DMS53 (cell line): ENCODE measurements around the gene ALK.

Experiments
- DNase-seq: peaks from one replicate; lab custom pipeline; 2025; lab: John Stamatoyannopoulos, UW

ALK gene

DNA sequence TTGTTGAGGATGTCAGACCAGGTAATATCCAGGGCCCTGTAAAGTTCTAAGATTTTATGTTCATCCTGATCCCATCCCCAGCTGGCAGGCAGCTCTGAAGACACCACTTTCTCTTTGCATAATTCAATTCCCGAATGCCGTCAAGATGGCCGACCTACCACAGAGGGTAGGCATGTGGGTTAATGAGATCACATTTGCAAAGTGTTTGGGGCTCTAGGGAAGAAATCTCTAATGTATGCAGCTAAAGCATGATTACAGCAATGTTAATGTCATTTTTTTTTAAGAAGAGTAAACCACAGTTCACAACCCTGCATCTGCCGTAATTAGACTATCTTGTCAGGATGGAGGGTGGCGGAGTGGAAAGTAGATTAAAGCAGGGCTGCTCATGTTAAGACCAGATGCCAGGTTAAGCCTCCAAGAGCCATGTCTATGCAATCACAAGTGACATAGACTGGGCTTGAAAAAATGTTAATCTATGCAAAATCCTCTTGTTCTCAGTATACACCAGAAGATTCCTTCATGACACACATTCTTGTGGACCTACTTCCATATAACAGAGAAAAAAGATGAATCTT, 131.4 kb downstream of the ALK start:
- DNase-seq, result no peak

DNA sequence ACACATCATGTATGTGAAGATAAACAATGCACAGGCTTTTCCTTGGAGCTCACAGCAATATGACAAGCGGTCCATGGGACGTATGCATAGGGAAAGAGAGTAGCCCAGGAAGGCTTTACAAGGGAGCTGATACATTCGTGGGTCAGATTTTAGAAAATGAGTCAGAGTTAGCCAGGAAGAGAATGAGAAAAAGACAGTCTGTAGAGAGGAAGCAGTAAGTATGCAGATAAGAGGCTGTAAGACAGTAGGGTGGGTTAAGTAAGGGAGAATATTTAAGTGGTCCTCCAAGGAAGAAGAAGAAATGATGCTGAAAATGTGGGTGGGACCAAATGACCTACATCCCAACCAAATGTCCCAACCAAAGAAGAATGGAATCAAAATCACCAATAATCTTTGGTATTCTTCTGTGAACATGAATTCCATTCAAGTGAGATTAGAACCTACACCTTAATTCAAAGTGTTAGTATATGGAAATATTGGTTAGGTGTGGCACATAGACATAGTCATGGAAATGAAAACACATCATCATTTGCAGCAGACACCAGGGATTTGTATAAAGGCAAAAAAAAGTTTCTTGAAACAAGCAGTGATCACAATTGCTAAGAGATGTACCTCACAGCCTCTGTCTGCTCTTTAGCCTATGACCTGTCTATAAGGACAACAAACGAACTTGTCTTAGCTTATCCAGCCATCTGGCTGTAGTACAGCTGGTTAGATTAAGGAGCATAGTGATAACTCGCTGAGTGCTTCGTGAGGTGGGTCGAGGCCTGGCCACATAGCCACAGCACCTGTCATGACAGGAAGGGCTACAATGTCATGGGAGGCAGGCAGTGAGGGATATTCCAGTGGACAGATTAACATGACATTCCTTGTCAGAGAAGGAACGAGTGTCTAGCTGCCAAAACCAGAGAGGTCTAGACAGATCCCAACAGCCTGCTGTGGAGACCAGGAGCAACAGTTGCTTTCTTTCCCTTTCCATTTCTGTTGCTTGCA, 133.6 kb downstream of the ALK start:
- DNase-seq, result no peak

DNA sequence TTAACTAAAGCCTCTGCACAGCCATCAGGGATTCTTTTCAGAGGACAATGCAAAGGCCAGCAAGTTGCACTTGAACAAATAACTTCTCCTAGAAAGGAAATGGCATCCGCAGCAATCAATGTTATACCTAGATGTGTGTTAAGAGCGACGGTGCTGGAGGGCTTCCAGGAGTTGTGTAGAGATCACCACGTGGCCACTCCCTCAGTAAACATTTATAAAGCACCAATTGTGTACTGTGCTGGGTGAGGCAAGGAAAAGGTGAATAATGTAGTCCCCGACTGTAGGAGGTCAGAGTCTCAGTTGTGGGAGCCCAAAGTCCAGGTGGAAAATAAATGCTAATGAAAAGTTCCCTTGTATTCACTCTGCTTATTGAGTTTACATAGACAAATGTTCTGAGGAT, 135.0 kb downstream of the ALK start:
- DNase-seq, result peak; percentile 21

DNA sequence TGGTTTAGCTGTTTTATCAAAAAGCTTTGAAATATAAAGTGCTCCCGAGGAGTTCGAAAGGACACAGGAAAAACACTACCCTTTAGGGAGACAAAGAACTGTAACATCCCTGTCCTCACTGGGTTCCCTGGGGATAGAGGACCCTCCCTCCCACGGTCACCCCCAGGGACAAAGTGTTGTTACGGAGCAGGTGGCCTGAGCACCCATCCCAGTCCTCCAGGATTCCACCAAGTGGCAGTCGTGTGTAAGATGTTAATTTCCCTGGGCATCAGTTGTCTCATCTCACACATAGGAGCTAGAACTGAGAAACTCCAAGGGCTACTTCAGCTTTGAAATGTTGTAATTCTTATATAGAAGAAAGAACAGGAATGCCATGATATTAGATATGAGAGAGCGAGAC, 137.7 kb downstream of the ALK start:
- DNase-seq, result peak; percentile 6

DNA sequence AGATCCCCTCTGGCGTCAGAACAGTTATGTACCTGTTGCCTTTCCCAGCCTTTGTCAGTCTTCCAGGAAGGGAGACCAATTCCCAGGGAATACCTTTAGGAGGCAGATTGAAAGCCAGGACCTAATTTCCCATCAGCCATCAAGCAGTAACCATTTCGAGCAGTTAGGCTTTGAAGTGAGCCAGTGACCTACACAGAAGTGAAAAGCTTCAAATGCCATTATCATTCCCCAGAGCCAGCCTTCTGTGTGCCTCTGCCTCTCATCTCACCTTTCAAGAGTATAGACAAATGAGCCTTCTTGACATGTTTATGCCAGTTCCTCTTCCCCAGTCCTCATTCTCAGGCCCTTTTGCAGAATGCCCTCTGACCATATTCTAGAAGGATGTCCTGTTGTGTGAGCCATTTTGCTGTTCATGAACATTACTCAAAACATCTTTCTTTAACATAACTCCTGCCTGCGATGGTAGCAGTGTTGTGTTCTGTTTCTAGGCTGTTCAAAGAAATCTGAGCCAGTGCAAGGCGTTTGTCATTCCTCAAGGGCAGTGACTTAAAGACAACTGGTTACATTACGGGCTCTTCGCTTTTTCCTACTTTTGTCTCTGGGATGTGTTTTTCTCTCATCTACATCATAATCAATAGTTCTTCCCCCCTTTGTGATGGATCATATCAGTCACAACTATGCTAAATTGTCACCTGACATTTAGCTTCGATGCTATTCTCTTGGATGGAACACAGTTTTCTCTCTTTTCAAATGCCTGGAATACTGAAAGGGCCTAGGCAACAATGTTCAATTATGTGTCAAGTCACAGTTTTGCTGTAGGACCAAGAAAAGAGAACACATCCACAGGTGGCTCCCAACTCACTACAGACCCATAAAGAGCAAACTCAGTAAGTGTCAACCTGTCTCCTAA, 138.6 kb downstream of the ALK start:
- DNase-seq, result no peak

DNA sequence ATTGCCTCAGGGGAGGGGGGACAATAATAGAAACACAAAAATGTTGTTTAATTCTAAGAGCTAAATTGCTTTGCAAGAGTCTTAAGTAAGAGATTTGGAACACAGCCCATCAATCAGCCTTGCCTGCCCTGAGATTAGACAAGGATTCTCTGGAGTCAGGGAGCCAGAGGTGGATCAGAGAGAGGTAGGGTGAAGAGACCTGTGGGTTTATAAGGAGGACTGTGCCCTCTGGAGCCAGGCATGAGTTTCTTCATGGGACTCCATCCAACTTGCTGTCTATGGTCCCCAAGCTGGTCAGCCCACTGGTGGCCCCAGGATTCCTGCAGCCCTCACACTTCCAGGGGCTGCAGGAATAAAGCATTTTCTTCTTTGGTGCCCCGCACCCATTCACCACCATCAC, 139.3 kb downstream of the ALK start:
- DNase-seq, result peak; percentile 3

DNA sequence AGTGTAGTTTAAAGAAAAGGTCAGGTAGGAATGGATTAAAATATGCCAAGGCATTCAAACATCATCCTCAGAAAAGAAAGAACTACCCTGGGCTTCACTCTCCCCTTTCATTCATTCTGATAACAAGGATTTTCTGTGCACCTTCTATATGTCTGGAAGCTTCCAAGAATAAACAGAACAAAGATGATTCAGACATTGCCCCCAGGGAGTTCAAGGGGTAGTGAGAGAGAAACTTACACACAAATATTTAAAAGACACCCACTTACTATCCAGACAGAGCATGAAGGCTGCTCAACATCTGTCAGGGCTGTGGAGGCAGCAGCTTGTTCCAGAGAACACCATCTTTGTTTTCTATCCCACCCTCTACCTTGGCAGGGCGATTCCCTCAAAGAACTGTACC, 140.5 kb downstream of the ALK start:
- no peak for DNase-seq

DNA sequence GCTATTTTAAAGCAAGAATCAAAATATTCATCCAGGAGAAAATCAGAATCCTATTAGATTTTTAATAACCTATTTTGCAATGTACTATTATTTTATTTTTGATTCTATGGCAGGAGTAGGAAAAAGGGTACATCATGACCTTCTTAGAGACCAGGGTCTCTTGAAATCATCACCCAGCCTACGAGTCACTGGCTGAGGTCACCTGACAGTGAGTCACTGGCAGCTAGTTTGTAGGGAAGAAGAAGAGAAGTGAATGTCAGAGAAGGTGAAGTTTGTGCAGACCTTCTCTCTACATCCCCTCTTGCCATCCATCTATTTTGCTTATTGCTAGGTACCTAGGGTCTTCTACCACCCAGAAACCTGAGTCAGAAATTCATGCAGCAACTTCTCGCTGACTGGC, 144.2 kb downstream of the ALK start:
- DNase-seq, result peak; percentile 12

DNA sequence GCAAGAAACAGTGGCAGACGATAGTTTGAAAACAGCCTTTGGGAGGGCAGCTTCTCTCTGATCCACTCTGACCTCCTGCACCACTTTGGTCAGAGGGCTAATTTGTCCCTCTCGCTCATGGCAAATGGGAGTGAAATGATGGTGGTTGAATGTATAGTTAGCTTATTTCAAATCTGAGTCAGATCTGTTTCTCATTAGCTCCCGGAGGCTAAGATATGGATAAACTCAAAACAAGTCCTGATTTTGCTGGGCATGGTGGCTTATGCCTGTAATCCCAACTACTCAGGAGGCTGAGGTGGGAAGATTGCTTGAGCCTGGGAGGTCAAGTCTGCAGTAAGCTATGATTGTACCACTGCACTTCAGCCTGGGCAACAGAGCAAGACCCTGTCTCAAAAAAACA, 145.0 kb downstream of the ALK start:
- DNase-seq, result no peak

DNA sequence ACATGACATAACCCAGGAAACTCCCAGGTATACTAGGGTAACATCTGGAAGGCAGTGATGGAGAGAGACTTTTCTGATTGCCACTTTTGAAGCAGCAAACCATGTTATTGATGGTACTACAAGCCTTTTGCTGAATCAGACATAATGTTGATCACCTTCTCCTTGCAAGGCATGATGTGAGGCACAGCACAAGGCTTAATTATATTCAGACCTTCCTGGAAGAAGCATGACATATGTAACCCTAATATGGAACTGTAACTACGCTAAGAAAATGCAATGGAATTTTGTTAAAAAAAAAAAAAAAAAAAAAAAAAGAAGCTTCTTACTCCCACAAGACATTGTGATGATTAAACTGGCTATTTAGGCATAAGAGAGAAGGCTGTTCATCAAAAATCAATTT, 145.4 kb downstream of the ALK start:
- DNase-seq, result no peak

DNA sequence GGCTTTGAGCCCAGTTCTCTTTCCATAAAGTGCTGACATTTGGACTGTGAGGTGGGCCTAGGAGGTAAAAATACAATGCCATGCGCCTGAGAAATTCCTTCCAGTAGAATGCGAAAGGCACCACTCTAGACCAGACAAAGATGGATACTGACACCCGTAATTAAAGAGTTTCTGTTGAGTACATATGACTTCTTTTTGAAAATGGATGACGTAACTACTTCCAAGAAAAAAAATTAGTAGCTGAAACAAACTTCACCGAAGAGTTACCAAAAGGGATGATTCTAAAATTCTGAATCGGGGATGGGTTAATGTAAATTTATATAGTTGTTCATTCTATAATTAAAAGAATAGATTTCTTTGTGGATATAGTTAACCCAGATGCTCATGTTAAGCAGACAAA, 146.8 kb downstream of the ALK start:
- no peak for DNase-seq

DNA sequence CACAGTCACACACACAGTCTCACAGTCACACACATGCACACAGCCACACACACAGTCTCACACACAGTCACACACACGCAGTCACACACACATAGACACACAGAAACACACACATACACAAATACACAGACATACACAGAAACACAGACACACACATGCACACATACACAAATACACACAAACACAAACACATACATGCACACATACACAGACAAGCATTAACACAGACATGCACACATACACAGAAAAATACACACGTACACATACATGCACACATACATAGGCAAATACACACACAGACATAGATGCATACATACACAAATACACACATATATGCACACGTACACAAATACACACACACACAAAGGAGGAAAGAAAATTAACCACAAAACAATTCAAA, 150.5 kb downstream of the ALK start:
- no peak for DNase-seq

DNA sequence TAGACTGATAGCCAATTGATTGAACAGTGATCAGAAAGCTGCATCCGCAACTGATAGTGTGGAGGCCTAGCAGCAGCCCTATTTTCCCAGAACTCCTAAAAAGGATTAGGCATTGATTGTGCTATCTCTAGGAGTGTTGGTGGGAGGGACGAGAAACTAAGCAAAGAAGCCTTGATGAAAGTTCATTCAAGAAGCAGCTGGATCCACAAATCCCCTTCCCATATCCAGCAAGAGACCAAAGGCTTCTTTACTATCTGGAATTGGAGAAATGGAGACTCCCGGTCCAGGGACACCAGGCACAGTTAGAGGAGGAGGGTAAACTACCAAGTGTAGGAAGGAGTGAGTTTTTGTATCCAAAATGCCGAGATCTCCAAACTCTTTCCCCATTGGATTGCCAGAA, 151.5 kb downstream of the ALK start:
- no peak for DNase-seq

DNA sequence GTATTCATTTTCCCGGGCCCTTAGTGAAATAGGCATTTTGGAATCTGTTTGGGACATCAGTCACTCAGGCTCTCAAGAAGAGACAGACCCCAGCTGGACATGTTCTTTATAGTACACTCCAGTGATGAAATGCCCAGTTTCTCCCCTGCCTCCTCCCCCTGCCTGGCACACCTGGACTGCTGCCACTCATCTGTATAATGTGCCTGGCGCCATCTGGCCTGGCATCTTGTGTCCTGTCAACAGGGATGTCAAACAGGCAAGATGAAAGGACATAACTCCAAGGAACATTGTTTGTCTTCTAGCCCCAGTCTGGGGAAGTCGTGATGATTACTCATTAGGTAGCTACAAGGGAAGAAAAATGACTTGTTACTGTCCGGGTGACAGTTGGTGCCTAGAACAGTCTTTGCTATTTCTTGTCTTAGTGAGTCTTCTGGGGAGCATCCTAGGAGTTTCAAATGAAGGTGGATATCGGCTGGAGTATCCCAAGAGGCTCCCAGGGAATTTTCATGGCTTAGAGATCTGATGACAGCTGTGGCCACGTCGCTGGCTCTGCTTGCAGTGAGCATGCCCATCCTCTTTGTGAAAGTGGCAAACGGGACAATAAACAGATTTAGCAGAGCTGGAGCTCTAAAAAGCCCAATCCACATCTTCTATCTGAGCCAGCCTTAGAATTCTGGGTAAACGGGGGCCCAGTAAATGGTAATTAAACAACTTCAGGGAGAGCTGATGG, 153.6 kb downstream of the ALK start:
- DNase-seq, result peak; percentile 46

DNA sequence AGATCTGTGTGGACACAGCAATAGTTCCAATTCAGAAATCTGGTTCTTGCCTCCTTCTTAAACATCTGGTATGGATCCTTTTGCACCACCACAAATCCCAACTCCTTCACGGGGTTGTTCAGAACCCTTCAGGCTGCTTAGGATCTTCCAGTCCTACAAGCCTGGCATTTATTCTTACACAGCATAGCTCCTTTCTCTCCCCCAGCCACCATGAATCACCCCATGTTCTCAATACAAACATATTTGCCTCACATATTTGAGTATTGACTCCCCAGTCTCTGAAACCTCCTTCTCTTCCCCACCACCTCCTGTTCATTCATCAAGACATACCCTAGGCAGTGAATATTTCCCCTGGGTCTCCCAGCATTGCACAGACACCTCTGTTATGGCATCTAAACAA, 155.2 kb downstream of the ALK start:
- DNase-seq, result no peak

DNA sequence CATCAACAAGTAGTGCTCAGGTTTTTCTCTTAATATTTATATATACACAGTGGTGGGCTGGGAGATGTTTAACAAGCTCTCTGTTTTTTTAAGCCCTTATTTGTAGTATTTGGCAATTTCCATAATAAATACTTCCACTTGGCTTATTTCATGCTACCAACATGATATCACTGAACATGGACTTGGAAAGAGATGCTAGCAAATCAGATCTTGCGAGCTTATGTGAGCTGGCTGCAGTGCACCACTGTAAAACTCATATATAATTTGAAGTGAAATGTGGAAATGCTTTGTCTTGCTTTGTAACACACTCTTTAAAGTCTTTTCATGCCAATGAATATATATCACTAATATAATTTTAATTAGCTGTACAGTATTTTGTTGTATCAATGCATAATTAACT, 155.7 kb downstream of the ALK start:
- no peak for DNase-seq

DNA sequence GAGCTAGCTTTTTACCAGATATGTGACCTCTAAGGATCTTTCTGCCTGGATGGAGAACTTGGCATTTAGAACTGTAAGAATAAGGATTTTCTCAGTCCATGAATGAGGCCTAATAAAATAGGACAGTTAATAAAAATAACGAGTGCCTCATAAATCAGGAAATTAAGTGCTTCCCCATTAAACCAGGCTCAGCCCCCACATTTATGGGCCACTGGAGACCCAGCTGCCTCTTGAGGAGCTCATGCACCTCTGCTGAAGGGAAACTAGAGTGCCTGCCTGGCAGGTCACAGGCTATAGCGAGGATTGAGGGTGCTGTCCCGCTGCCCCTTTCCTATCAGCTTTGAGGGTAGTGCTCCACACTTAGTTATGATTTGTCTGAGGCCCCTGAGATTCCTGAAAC, 158.0 kb downstream of the ALK start:
- no peak for DNase-seq

DNA sequence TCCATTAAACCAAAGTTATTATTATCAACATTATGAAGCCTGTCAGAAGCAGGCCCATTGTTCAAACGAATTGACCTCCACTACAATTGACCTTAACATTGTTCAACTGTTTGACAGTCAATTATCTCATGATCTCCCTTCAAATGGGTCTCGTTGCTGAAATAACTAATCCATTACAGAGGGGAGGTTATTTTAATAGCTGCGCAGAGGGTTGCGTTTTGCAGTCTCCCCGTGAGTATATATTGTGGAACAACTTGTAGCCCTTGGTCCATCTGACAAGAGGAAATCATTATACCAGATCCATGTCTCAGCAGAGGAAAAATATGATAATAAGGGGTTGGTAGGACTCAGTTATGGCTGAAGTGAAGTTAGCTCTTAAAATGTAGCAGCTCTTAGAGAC, 159.1 kb downstream of the ALK start:
- DNase-seq, result no peak

DNA sequence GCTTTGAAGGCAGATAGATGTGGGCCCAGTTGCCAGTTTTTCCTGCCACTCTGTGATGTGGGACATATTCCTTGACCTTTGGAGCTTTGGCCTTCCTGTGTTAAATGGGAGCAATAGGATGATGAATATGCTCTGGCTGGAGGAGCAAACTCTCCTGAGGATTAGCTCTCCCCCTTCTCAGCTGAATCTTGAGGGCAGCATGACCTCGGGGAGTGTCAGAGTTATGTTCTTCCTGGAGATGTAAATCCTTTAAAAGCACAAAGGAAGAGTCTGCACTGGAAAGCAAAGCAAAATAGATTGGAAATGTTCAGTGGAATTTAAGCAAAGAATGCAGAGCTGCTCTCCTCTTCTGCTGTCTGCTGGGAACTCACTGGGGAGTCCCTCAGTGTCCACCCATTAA, 160.1 kb downstream of the ALK start:
- DNase-seq, result no peak

DNA sequence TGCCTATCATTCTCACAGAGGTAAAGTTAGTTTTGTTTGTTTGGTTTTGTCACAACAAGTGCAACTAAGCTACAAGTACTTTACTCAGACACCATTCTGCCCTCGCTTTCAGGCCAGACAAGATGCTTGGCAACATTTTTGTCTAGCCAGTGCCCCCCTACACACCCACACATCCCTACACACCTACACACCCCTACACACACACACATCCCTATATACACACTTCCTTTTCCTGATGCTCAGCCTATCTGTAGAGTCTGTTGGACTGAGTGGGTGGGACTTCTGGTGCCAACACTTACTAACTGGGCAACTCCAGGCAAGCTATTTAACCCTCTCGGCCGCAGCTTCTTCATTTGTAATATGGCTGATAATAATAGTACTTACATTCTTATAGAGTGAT, 161.4 kb downstream of the ALK start:
- DNase-seq, result no peak

DNA sequence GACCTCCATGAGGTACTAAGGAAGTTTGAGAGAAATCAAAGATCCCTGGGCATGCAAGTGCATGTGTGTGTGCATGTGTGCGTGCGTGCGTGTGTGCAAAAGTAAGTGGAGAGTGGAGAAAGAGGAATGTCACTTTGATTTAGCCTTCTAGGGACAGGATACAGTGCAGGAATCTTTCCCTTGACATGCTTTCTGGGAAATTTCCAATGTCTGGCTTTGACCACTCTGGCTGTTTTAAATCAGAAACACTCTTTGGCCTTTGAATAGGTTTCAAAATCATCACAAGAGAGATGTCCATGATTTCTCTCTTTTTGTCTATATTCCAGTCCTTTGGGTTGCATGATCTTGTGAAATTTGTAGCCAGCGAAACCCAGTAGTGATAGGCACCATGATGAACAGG, 162.0 kb downstream of the ALK start:
- no peak for DNase-seq

DNA sequence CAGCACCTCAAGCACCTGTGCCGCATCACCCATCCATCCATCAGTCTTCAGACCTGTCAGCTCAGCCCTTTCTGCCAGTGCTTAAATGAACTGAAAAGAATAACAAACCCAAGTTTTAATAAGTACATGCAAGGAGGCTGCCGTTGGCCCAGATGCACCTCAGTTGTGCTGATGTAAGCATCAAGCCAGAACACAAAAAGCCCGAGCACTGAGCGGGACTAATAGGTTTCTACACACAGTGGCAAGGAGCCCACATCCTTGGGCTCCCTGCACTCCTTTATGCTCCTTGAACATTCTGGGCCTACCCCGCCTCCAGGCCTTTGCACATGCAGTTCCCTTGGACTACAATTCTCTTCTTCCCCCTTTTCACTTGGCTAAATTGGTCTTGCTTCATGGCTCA, 165.6 kb downstream of the ALK start:
- DNase-seq, result no peak
